ENCODE data around the gene CRACR2A. TPM values are rescaled to one million over a fixed set of nuclear protein-coding genes. Genes with fewer than 3 reads are reported as not detected.

Gene CRACR2A
- total RNA-seq, 4 donors from 2014 or later: 1.1 to 3.3 (median 2.8) TPM

DNA sequence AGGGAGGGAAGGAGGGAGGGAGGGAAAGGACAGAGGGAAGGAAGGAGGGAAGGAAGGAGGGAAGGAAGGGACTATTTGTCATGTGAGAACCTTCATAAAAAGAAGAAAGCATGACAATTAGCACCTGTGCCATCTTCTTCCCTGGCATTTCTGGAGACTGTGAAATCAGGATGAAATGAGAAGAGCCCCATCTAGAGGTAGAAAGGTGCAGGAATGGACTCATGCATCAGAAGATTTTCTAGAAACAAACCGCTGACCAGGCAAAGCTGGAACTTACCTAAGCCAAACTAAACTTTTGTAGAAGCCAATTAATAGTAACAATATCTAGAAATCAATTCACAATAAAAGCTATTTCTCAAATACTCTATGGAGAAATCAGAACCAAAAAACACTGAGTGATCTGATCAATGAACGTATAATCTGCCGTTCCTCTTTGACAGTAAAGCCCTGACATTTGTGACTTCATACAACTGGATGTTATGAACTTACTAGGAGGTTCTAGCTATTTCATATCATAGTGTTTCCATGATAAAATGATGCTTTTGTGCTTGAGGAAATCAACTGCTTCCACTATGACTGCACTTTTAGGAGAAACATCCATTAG, 24.4 kb upstream of the CRACR2A start:
- TF ChIP-seq EP300 (IDR thresholded peaks at IDR 0.05): no peak
- TF ChIP-seq, protein P1, sequence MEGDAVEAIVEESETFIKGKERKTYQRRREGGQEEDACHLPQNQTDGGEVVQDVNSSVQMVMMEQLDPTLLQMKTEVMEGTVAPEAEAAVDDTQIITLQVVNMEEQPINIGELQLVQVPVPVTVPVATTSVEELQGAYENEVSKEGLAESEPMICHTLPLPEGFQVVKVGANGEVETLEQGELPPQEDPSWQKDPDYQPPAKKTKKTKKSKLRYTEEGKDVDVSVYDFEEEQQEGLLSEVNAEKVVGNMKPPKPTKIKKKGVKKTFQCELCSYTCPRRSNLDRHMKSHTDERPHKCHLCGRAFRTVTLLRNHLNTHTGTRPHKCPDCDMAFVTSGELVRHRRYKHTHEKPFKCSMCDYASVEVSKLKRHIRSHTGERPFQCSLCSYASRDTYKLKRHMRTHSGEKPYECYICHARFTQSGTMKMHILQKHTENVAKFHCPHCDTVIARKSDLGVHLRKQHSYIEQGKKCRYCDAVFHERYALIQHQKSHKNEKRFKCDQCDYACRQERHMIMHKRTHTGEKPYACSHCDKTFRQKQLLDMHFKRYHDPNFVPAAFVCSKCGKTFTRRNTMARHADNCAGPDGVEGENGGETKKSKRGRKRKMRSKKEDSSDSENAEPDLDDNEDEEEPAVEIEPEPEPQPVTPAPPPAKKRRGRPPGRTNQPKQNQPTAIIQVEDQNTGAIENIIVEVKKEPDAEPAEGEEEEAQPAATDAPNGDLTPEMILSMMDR (IDR thresholded peaks at IDR 0.05): peak; percentile 56 to 61 (median 57)
- no peak overlapping the region for H3K4me3 ChIP-seq
- no peaks in the 10 kb centered on the region for H3K9me3 ChIP-seq
- no peak for DNase-seq (ENCODE audit: extremely low spot score)
- no peaks in the 10 kb centered on the region for H3K36me3 ChIP-seq
- H3K27ac ChIP-seq (replicated peaks in 1 of 4): no peak overlapping the region
- WGBS: 57% methylated on average over 3 of the region's 3 CpGs
- no peaks in the 10 kb centered on the region for H3K27me3 ChIP-seq
- intact Hi-C loops (cut with DNase I): no loop called here
- H3K4me1 ChIP-seq: peaks cover 0 to under 1% (median 0%) of the 10 kb centered on the region in 4 donors

DNA sequence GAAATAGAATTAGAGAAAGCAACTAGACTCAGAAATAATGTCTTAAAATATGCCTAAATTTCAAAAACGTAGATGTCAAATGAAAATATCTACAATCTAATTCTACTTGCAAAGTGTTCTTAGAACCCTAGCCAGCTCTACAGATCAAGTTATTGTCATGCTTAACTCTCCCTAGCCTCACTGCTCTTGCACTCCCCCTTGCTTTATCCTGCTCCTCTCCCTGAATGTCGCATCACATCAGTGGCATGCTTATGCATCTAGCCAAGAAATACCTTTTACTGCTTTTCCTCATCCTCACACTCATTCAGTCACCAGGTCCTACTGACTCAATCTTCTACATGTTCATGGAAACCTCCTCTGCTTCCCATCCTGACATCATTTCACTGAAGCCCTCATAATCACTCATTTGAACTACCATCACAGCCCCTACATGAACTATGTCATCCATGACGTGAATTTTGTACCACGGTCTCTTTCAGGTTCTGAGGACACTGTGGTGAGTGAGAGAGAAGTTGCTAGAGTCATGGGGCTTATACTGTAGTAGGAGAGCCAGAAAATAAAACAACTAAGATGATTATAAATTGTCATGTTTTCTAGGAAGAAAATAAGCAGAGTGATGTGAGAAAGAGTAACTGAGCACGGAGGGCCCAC, 22.6 kb upstream of the CRACR2A start:
- intact Hi-C loops (cut with DNase I): no loop called here
- Histone ChIP-seq H3K4me3 (no peak overlapping the region), H3K9me3 (no peaks in the 10 kb centered on the region), H3K27me3 (no peaks in the 10 kb centered on the region), H3K27ac (replicated peaks in 1 of 4) (no peak overlapping the region), H3K36me3 (no peaks in the 10 kb centered on the region), H3K4me1 (peaks cover 0 to 4% (median 0%) of the 10 kb centered on the region in 4 donors)
- no peak for DNase-seq (ENCODE audit: extremely low spot score)
- TF ChIP-seq EP300 (IDR thresholded peaks at IDR 0.05): no peak
- TF ChIP-seq, protein P1 (IDR thresholded peaks at IDR 0.05): no peak
- TF ChIP-seq POLR2AphosphoS5 (IDR thresholded peaks at IDR 0.05): no peak
- no peak for TF ChIP-seq POLR2A (IDR thresholded peaks at IDR 0.05; ENCODE audit: low read depth)
- 87% methylated on average over 5 of the region's 5 CpGs for WGBS

DNA sequence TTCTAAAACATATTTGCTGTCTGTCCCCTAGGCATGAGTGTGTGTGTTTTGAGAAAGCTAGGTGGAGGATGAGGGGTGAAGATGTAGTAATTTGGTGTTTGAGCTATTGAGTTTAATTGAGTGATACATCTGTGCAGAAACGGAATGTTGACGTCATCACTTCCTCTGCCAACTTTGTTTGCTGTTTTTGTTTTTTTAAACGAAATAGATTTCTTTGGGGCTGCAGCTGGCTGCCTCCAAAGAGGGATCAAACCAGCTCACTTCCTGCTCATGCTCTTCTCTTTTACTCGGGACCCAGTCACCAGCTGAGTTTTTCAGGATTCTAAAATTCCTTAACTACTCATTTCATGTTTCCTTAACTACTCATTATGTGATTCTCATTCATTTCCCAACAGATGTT, 19.5 kb upstream of the CRACR2A start:
- 53% methylated on average over 4 of the region's 4 CpGs for WGBS
- H3K36me3 ChIP-seq: no peaks in the 10 kb centered on the region
- intact Hi-C loops (cut with DNase I): no loop called here
- H3K27me3 ChIP-seq: no peaks in the 10 kb centered on the region
- H3K9me3 ChIP-seq: no peaks in the 10 kb centered on the region
- H3K27ac ChIP-seq (replicated peaks in 1 of 4): no peak overlapping the region
- no peak overlapping the region for H3K4me3 ChIP-seq
- TF ChIP-seq POLR2AphosphoS5 (IDR thresholded peaks at IDR 0.05) (no peak), EP300 (IDR thresholded peaks at IDR 0.05) (no peak), POLR2A (IDR thresholded peaks at IDR 0.05; ENCODE audit: low read depth) (no peak)
- TF ChIP-seq, protein P1 (IDR thresholded peaks at IDR 0.05): no peak
- H3K4me1 ChIP-seq: peaks cover 0 to 4% (median 0%) of the 10 kb centered on the region in 4 donors
- DNase-seq (ENCODE audit: extremely low spot score): no peak

DNA sequence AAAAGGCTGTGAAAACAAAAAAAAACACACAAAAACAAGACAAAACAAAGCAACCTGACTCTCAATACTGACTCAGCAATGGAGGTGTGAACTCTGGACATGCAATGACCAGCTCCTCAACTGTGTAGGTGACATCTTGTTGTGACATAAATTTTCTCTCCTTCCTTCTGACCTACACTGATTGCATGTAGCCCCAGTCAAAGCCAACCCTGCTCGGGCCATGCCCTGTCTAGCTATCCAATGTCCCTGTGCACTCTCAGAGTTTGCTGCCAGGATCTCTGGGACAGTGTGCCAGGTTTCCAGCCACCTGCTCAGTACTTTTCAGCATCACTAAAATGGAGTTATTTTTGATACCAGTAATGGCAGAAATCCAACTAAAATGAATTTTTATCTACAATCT, 18.9 kb upstream of the CRACR2A start:
- no peak overlapping the region for H3K4me3 ChIP-seq
- intact Hi-C loops (cut with DNase I): no loop called here
- H3K4me1 ChIP-seq: peaks cover 0 to 4% (median 0%) of the 10 kb centered on the region in 4 donors
- no peak for DNase-seq (ENCODE audit: extremely low spot score)
- H3K27me3 ChIP-seq: no peaks in the 10 kb centered on the region
- no peak overlapping the region for H3K27ac ChIP-seq (replicated peaks in 1 of 4)
- TF ChIP-seq POLR2AphosphoS5 (IDR thresholded peaks at IDR 0.05): no peak
- TF ChIP-seq EP300 (IDR thresholded peaks at IDR 0.05): no peak
- H3K36me3 ChIP-seq: no peaks in the 10 kb centered on the region
- no peaks in the 10 kb centered on the region for H3K9me3 ChIP-seq
- 42% methylated on average over 1 of the region's 1 CpG for WGBS

- Histone ChIP-seq H3K36me3 (no peaks in the 10 kb centered on the region), H3K4me1 (peaks cover 0 to 4% (median 0%) of the 10 kb centered on the region in 4 donors), H3K4me3 (no peak overlapping the region), H3K27me3 (no peaks in the 10 kb centered on the region), H3K27ac (replicated peaks in 1 of 4) (no peak overlapping the region), H3K9me3 (no peaks in the 10 kb centered on the region)
- WGBS: 93% methylated on average over 1 of the region's 1 CpG
- TF ChIP-seq EP300 (IDR thresholded peaks at IDR 0.05): no peak
- TF ChIP-seq POLR2AphosphoS5 (IDR thresholded peaks at IDR 0.05): no peak
- TF ChIP-seq, protein P1 (IDR thresholded peaks at IDR 0.05): no peak
- no peak for TF ChIP-seq POLR2A (IDR thresholded peaks at IDR 0.05; ENCODE audit: low read depth)
- DNase-seq (ENCODE audit: extremely low spot score): no peak
- intact Hi-C loops (cut with DNase I): no loop called here
Measured at GRCh38 chr12:3770891-3771290, 18.0 kb upstream of the CRACR2A start.
